GM19397 (cell line): ENCODE data around the gene LMO1.
A peak's percentile ranks its signal among the peaks of the same experiment; 100 is the strongest.

ENCODE experiments used
- ATAC-seq: cut with Tn5 transposase; IDR thresholded peaks from one replicate; pipeline ENCODE4 v1.9.1; 2021; ENCODE audit warnings: mild to moderate bottlenecking, moderate library complexity; ENCODE audit not compliant: unreplicated experiment

The LMO1 gene

GRCh38 chr11:8263769-8264410 lies at the start of gene LMO1:
Gene LMO1, minus strand, starts transcription at chr11:8263878. Its CDS starts 516 bp downstream, at chr11:8263362.
- peak; percentile 60 for ATAC-seq

GRCh38 chr11:8312986-8313385 lies 49.3 kb upstream of the LMO1 start:
- no peak for ATAC-seq

DNA sequence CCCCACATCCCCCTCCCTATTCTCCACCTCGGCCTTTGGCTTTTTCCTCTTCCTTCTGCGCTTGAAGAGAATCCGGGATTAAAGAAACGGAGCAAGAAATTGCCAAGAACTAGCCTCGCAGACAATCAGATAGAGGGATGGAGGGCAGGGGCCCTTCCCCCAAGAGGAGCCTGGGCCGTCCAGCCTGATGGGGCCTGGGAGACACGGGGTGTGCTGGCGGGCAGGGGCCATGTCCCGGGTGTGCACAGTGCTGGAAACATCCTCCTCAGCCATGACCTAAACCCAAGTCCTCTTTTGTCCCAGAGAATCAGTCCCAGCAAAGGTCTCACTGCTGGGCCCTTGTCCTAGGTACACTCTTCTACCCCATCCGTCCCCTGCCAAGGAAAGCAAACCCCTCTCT lies 47.7 kb upstream of the LMO1 start:
- no peak for ATAC-seq

GRCh38 chr11:8310743-8311298 lies 47.1 kb upstream of the LMO1 start:
- ATAC-seq = no peak

DNA sequence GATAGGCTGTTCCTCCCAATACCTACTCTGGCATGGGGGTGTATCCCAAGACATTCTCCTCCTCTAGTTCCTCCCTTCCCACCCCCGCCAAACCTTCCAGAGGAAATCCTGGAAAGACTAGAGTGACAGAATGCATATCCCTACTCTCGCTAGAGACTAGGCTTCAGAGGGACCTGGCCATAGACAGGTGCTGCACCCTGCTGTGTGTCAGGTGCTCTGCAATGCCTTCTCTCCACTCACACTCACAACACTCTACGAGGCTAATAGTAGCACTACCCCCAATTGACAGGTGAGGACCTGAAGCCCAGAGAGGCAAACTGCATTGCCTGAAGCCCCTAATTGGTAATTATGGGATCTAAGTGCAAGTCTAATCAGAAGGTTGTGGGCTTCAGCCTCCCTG lies 46.2 kb upstream of the LMO1 start:
- no peak for ATAC-seq

DNA sequence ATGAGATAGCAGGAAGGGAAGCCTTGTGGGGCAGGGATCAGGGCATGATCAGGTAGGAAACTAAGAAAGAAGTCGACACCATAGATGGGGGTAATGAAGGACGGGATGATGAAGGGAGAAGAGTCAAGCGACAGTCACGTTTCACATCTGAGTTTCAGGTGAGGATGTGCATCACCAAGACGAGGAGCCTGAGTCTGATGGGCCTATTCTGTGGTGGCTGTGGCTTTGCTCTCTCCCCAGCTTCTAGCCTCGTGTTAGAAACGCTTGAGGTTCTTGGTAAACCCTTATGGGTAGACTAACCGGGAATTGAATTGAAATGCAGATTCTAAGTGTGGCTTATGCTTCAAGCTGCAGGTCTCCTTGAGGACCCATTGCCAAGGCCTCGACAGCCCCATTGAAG lies 45.6 kb upstream of the LMO1 start:
- no peak for ATAC-seq

DNA sequence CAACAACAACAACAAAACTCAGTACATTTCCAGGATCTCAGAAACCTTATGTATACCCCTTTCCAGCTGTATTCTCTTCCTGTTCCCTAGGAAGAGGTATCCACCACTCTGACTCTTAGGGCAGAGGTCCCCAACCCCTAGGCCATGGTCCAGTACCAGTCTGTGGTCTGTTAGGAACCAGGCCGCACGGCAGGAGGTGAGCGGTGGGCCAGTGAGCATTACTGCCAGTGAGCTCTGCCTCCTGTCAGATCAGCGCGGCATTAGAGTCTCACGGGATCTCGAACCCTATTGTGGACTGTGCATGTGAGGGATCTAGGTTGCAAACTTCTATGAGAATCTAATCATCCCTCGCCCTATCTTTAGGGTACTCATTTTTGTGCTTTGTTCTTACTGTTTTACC lies 43.9 kb upstream of the LMO1 start:
- ATAC-seq = no peak

GRCh38 chr11:8301622-8302021 lies 37.9 kb upstream of the LMO1 start:
- ATAC-seq = no peak

GRCh38 chr11:8298801-8299786 lies 35.4 kb upstream of the LMO1 start:
- no peak for ATAC-seq

GRCh38 chr11:8297781-8298440 lies 34.2 kb upstream of the LMO1 start:
- ATAC-seq = no peak

- ATAC-seq = no peak
Observed at GRCh38 chr11:8296872-8297271, 33.2 kb upstream of the LMO1 start.

DNA sequence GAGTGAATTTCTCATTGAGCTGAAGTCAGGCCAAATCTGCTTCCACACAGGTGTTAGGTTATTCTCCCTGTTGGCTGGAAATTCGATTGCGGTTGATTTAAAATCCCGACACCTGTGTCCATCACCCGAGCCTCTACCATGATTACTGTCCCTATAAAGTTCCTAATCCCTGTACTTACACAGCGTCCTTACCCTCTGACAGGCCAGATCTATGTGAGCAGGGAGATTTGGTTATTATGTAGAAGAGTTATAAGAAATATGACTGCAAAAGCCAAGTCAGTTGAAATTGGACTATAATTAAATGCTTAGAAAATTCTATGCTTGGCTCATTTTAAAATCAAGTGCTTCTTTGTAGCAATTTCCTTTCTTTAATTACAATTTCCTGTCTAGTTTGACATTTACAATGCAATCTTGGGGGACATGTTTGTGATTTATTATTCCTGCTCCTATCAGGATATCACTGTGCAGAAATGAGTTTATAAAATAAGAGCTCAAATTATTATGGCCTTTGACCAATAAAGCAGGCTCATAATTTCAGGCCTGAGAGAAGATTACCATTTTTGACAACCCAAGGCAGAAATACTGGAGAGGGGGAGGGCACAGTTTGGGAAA lies 32.5 kb upstream of the LMO1 start:
- ATAC-seq = no peak

DNA sequence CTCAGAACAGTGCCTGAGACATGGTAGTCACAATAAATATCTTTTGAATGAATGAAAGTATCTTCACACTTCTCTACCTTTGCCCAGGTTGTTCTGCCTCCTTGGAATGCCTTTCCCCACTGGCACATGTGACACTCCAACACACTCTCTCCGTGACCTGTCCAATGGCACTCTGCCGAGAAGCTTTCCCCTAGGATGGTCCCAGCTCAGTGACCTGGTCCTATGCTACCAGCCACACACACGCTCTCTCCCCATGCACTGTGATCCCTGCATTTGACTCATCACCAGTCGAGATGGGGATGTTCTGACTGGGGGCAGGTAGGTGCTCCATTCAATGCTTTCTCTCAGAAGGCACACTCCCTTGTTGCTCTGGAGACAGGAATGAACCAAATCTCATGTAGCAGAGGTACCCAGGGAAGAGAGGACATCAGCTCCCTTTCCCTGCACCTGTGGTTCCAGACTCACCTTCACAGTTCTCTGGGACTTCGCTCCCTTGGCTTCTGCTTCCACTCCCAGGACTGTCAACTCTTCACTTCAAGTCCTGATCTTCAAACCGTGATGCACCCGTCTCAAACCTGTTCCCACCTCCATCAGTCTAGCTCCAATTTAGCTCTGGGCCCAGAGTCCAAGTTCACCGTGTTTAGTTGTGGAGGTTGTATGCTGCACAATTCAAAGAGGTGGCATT lies 30.7 kb upstream of the LMO1 start:
- no peak for ATAC-seq

DNA sequence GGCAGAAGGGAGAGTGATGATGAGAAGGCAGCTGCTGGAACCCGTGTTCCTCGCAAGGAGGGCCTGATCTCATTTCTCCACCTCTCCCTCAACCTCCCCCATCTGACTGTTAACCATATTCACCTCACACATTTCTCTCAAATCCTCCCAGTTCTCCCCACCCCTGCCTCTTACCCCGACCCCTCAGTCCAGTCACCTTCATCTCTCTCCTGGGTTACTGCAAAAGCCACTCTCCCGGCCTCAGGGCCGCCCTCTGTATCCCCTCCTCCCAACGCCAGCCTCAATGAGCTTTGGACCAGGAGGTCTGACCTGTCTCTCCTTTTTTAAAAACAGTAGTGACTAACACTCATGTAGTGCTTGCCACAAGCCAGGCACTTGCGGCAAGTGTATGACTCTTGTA lies 29.5 kb upstream of the LMO1 start:
- ATAC-seq = no peak

DNA sequence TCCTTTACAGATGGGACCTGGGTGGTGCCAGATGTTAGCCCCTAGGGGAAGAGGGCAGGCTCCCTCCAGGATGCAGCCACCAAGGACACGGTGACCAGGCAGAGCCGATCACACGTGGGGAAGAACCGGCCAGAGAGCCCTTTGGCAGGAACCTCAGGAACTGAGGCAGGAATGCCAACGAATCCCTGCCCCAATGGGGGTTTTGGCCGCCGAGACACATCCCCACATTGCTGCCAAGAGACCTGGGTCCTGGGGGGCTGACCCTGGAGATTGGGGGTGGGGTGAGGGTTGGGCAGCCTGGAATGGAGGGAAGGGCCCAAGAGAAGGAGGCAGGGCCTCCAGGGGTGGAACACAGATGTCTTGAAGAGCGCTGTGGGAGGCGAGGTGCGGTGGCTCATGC lies 28.7 kb upstream of the LMO1 start:
- ATAC-seq = no peak

GRCh38 chr11:8291421-8292350 lies 28.0 kb upstream of the LMO1 start:
- ATAC-seq = no peak

- no peak for ATAC-seq
Observed at GRCh38 chr11:8290081-8290810, 26.6 kb upstream of the LMO1 start.

GRCh38 chr11:8289492-8289918 lies 25.8 kb upstream of the LMO1 start:
- ATAC-seq = no peak
